CD4-positive, alpha-beta T cell (primary cell): ENCODE results near the gene PSAPL1. TPM values are rescaled to one million over a fixed set of nuclear protein-coding genes. Genes with fewer than 3 reads are reported as not detected.

Experiments
- ATAC-seq: fragments of 200-7000 bp; cut with Tn5 transposase; one replicate; pipeline ENCODE4 v1.10.0; 2022; ENCODE audit warnings: mild to moderate bottlenecking; ENCODE audit not compliant: poor library complexity
- CTCF ChIA-PET: fragments of 350-600 bp; sonication (Branson Sonifier 250); formaldehyde crosslinking; loops from one replicate; lab custom pipeline; 2021; ENCODE audit warnings: antibody characterized with exemption, inconsistent platforms; lab: Charles Lee
- POLR2A ChIA-PET: fragments of 350-600 bp; sonication (Branson Sonifier 250); formaldehyde crosslinking; loops from one replicate; lab custom pipeline; 2021; ENCODE audit warnings: antibody characterized with exemption, inconsistent platforms; lab: Charles Lee
- DNase-seq, 14 experiments: peaks; one replicate each; pipeline ENCODE4 v3.0.0-alpha.2; 2013 to 2020; ENCODE audit warnings: mixed read lengths in 2 of 14
- H3K27ac ChIP-seq, 2 donors: one replicate each; pipeline versions ENCODE4 v1.5.1 to v1.7.0; 2013; ENCODE audit warnings: low read length in 2 of 2, low read depth in 1 of 2, mild to moderate bottlenecking in 1 of 2
- H3K27me3 ChIP-seq, 2 experiments: 1 replicate in 1 of 2; 2 replicates in 1 of 2; pipeline versions ENCODE4 v1.6.1 to v1.7.0; 2013; ENCODE audit warnings: low read length in 2 of 2, control low read depth in 1 of 2, mild to moderate bottlenecking in 1 of 2, moderate library complexity in 1 of 2; ENCODE audit not compliant: insufficient read depth in 2 of 2, control insufficient read depth in 1 of 2
- H3K36me3 ChIP-seq: one replicate; pipeline ENCODE4 v1.6.1; 2013; ENCODE audit warnings: low read length, control low read depth; ENCODE audit not compliant: insufficient read depth
- H3K4me1 ChIP-seq: one replicate; pipeline ENCODE4 v1.6.1; 2013; ENCODE audit warnings: low read length, control low read depth; ENCODE audit not compliant: insufficient read depth
- H3K4me3 ChIP-seq: one replicate; pipeline ENCODE4 v1.5.1; 2013; ENCODE audit warnings: mild to moderate bottlenecking, low read length, moderate library complexity
- H3K9me3 ChIP-seq, 2 experiments: 1 replicate in 1 of 2; 2 replicates in 1 of 2; pipeline versions ENCODE4 v1.6.1 to v1.7.0; 2013; ENCODE audit warnings: low read length in 2 of 2, mild to moderate bottlenecking in 2 of 2, control low read depth in 1 of 2, moderate library complexity in 1 of 2; ENCODE audit not compliant: control insufficient read depth in 1 of 2, insufficient read depth in 1 of 2
- H3K27ac Mint-ChIP-seq: one replicate; pipeline ENCODE4 v1.8.0; 2020; ENCODE audit warnings: mixed read lengths
- H3K27me3 Mint-ChIP-seq: one replicate; pipeline ENCODE4 v1.8.0; 2021; ENCODE audit warnings: mixed read lengths
- H3K36me3 Mint-ChIP-seq: one replicate; pipeline ENCODE4 v1.8.0; 2021; ENCODE audit warnings: low read depth, mixed read lengths
- H3K4me1 Mint-ChIP-seq: one replicate; pipeline ENCODE4 v1.8.0; 2021; ENCODE audit warnings: low read depth, mixed read lengths
- H3K4me3 Mint-ChIP-seq: one replicate; pipeline ENCODE4 v1.8.0; 2020; ENCODE audit warnings: mild to moderate bottlenecking, mixed read lengths
- H3K9me3 Mint-ChIP-seq: one replicate; pipeline ENCODE4 v1.8.0; 2020; ENCODE audit warnings: mixed read lengths
- intact Hi-C, 2 experiments: fragments of 100-400 bp; cut with DNase I in 1 of 2; cut with micrococcal nuclease in 1 of 2; formaldehyde crosslinking; loops; one replicate each; pipeline versions ENCODE4 v1.15.1 to v1.9.0; 2023 to 2025; cut with DNase I, micrococcal nuclease
- polyA plus RNA-seq, 2 donors: library from polyadenylated mRNA; unstranded; fragments of 120-200 nt; gene quantifications; one replicate each; pipeline ENCODE4 v1.2.1, GENCODE V29; 2013
- total RNA-seq, 174 experiments: library from RNA in 2 of 174; stranded (reverse) in 2 of 174; gene quantifications; one replicate each; pipeline ENCODE4 v1.2.3 and lab custom pipeline; 2021 to 2026
- TF ChIP-seq, protein P1 (sequence below): fragments of 200-600 bp; IDR thresholded peaks from one replicate; pipeline ENCODE4 v1.8.0; 2022; ENCODE audit warnings: antibody characterized with exemption, mild to moderate bottlenecking

PSAPL1 gene, protein sequence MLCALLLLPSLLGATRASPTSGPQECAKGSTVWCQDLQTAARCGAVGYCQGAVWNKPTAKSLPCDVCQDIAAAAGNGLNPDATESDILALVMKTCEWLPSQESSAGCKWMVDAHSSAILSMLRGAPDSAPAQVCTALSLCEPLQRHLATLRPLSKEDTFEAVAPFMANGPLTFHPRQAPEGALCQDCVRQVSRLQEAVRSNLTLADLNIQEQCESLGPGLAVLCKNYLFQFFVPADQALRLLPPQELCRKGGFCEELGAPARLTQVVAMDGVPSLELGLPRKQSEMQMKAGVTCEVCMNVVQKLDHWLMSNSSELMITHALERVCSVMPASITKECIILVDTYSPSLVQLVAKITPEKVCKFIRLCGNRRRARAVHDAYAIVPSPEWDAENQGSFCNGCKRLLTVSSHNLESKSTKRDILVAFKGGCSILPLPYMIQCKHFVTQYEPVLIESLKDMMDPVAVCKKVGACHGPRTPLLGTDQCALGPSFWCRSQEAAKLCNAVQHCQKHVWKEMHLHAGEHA
- total RNA-seq (not detected), total RNA-seq (lab: John Stamatoyannopoulos, UW) (0 to 0.07 (median 0) reads per million in 172 experiments)
- not detected for polyA plus RNA-seq (2013, experiment 1 of 2)
- polyA plus RNA-seq (2013, experiment 2 of 2) = not detected

GRCh38 chr4:7434766-7435150, at the start of gene PSAPL1:
PSAPL1 (minus strand) TSS chr4:7434930; CDS start chr4:7434879, 51 bp downstream.
- ChIA-PET CTCF (no interaction called here), POLR2A (no interaction called here)
- intact Hi-C loops = no loop called here

GRCh38 chr4:7481227-7481626, 46.5 kb upstream of the PSAPL1 start:
- no peak for ATAC-seq
- no peak overlapping the region for H3K4me3 Mint-ChIP-seq

More at GRCh38 chr4:7434766-7435150, at the start of gene PSAPL1:
- Histone ChIP-seq H3K9me3 (peaks cover 0 to 12% of the 10 kb centered on the region in 2 experiments), H3K4me1 (no peaks in the 10 kb centered on the region), H3K4me3 (no peak within 1 kb of the TSS), H3K36me3 (no peaks in the 10 kb centered on the region), H3K27ac (no peak within 1 kb of the TSS), H3K27me3 (no peaks in the 10 kb centered on the region)
- H3K27ac Mint-ChIP-seq = no peak within 1 kb of the TSS
- no peaks in the 10 kb centered on the region for H3K4me1 Mint-ChIP-seq
- TF ChIP-seq, protein P1, sequence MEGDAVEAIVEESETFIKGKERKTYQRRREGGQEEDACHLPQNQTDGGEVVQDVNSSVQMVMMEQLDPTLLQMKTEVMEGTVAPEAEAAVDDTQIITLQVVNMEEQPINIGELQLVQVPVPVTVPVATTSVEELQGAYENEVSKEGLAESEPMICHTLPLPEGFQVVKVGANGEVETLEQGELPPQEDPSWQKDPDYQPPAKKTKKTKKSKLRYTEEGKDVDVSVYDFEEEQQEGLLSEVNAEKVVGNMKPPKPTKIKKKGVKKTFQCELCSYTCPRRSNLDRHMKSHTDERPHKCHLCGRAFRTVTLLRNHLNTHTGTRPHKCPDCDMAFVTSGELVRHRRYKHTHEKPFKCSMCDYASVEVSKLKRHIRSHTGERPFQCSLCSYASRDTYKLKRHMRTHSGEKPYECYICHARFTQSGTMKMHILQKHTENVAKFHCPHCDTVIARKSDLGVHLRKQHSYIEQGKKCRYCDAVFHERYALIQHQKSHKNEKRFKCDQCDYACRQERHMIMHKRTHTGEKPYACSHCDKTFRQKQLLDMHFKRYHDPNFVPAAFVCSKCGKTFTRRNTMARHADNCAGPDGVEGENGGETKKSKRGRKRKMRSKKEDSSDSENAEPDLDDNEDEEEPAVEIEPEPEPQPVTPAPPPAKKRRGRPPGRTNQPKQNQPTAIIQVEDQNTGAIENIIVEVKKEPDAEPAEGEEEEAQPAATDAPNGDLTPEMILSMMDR = no peak
- ATAC-seq (no peak), DNase-seq (no peak)
- no peaks in the 10 kb centered on the region for H3K27me3 Mint-ChIP-seq
- no peaks in the 10 kb centered on the region for H3K9me3 Mint-ChIP-seq
- no peak within 1 kb of the TSS for H3K4me3 Mint-ChIP-seq
- H3K36me3 Mint-ChIP-seq = no peaks in the 10 kb centered on the region

GRCh38 chr4:7480423-7480822, 45.7 kb upstream of the PSAPL1 start:
- intact Hi-C loops = no loop called here
- Mint-ChIP-seq H3K27me3 (no peaks in the 10 kb centered on the region), H3K4me3 (no peak overlapping the region), H3K4me1 (no peaks in the 10 kb centered on the region), H3K36me3 (no peaks in the 10 kb centered on the region), H3K9me3 (no peaks in the 10 kb centered on the region), H3K27ac (no peak overlapping the region)
- Histone ChIP-seq H3K36me3 (no peaks in the 10 kb centered on the region), H3K9me3 (peaks cover 0 to 17% of the 10 kb centered on the region in 2 experiments), H3K27me3 (no peaks in the 10 kb centered on the region), H3K27ac (no peak overlapping the region), H3K4me1 (no peaks in the 10 kb centered on the region), H3K4me3 (no peak overlapping the region)
- ChIA-PET POLR2A (no interaction called here), CTCF (no interaction called here)
- ATAC-seq = no peak
- no peak for DNase-seq
- TF ChIP-seq, protein P1 = no peak

More at GRCh38 chr4:7481227-7481626, 46.5 kb upstream of the PSAPL1 start:
- TF ChIP-seq, protein P1 = no peak
- Histone ChIP-seq H3K36me3 (no peaks in the 10 kb centered on the region), H3K27ac (no peak overlapping the region), H3K27me3 (no peaks in the 10 kb centered on the region), H3K4me1 (no peaks in the 10 kb centered on the region), H3K9me3 (peaks cover 0 to 17% of the 10 kb centered on the region in 2 experiments), H3K4me3 (no peak overlapping the region)
- Mint-ChIP-seq H3K9me3 (no peaks in the 10 kb centered on the region), H3K27ac (no peak overlapping the region), H3K4me1 (no peaks in the 10 kb centered on the region), H3K27me3 (no peaks in the 10 kb centered on the region), H3K36me3 (no peaks in the 10 kb centered on the region)
- intact Hi-C loops = no loop called here
- ChIA-PET CTCF (no interaction called here), POLR2A (no interaction called here)
- no peak for DNase-seq
